K562 (cell line): Measurements from ENCODE around the gene IFT81. TPM values are rescaled to one million over a fixed set of nuclear protein-coding genes. Genes with fewer than 3 reads are reported as not detected.
A peak's percentile ranks its signal among the peaks of the same experiment; 100 is the strongest.

Experiments
- AFF4 ChIP-seq: sonication (generic); formaldehyde crosslinking; IDR thresholded peaks from 2 replicates; pipeline ENCODE4 v1.8.0; 2023; ENCODE audit warnings: mild to moderate bottlenecking, missing genetic modification reagents
- ARHGAP35 ChIP-seq: fragments of 450-650 bp; IDR thresholded peaks from 2 replicates; pipeline ENCODE4 v1.6.1; 2018; ENCODE audit not compliant: partially characterized antibody
- CBX1 ChIP-seq: sonication (generic); IDR thresholded peaks from 2 replicates; pipeline ENCODE4 v1.6.1; 2016; ENCODE audit warnings: antibody characterized with exemption, low read depth, mild to moderate bottlenecking
- ESRRB ChIP-seq: fragments of 250-450 bp; sonication (Bioruptor Pico); IDR thresholded peaks from 2 replicates; pipeline ENCODE4 v1.5.0; 2020; ENCODE audit warnings: mild to moderate bottlenecking, moderate library complexity, borderline replicate concordance
- EWSR1 ChIP-seq: fragments of 450-650 bp; IDR thresholded peaks from 2 replicates; pipeline ENCODE4 v1.6.1; 2018; ENCODE audit warnings: borderline replicate concordance, mild to moderate bottlenecking, low read depth, moderate library complexity; ENCODE audit not compliant: partially characterized antibody
- GATAD2A ChIP-seq: fragments of 450-650 bp; IDR thresholded peaks from 2 replicates; pipeline ENCODE4 v1.6.1; 2017
- IRF9 ChIP-seq: fragments of 450-650 bp; IDR thresholded peaks from 2 replicates; pipeline ENCODE4 v1.6.1; 2016; ENCODE audit warnings: missing biosample characterization, missing genetic modification characterization
- KHSRP ChIP-seq: fragments of 450-650 bp; IDR thresholded peaks from 2 replicates; pipeline ENCODE4 v1.6.1; 2017
- KLF6 ChIP-seq: fragments of 250-450 bp; sonication (Bioruptor Pico); IDR thresholded peaks from 2 replicates; pipeline ENCODE4 v1.4.0; 2020; ENCODE audit warnings: mild to moderate bottlenecking, moderate library complexity, borderline replicate concordance
- PHF20 ChIP-seq: fragments of 450-650 bp; IDR thresholded peaks from 2 replicates; pipeline ENCODE4 v1.6.1; 2018; ENCODE audit not compliant: partially characterized antibody
- PHF21A ChIP-seq: fragments of 450-650 bp; IDR thresholded peaks from 2 replicates; pipeline ENCODE4 v1.6.1; 2017; ENCODE audit warnings: low read depth, borderline replicate concordance
- SIN3B ChIP-seq: fragments of 450-650 bp; IDR thresholded peaks from 2 replicates; pipeline ENCODE4 v1.6.1; 2017; ENCODE audit warnings: low read depth, mild to moderate bottlenecking, moderate library complexity
- SLC30A9 ChIP-seq: fragments of 250-450 bp; sonication (Bioruptor Pico); IDR thresholded peaks from 2 replicates; pipeline ENCODE4 v1.8.0; 2022; ENCODE audit warnings: mild to moderate bottlenecking, moderate library complexity
- SRF ChIP-seq, 2 experiments: fragments of 250-450, 450-650 bp in 1 of 2; sonication (Bioruptor Pico) in 1 of 2; sonication (generic) in 1 of 2; formaldehyde crosslinking; IDR thresholded peaks; 2 replicates each; pipeline versions ENCODE4 v1.5.0 to v1.5.1; 2020 to 2022; ENCODE audit warnings: mild to moderate bottlenecking in 1 of 2, missing genetic modification reagents in 1 of 2
- TCF7L2 ChIP-seq: fragments of 150-350 bp; IDR thresholded peaks from 2 replicates; pipeline ENCODE4 v1.6.1; 2016; ENCODE audit warnings: low read depth, mild to moderate bottlenecking, low read length, moderate library complexity
- THRB ChIP-seq: fragments of 450-650 bp; formaldehyde crosslinking; conservative IDR thresholded peaks from 2 replicates; pipeline ENCODE4 v1.4.0; 2022; ENCODE audit warnings: mild to moderate bottlenecking, missing genetic modification characterization
- ZBTB5 ChIP-seq: fragments of 450-650 bp; IDR thresholded peaks from 2 replicates; pipeline ENCODE4 v1.6.1; 2017; ENCODE audit warnings: antibody characterized with exemption
- ZNF12 ChIP-seq: sonication (generic); formaldehyde crosslinking; IDR thresholded peaks from 2 replicates; pipeline ENCODE4 v1.4.0; 2020; ENCODE audit warnings: mild to moderate bottlenecking, missing genetic modification reagents
- ZNF3 ChIP-seq: fragments of 250-450 bp; sonication (Bioruptor Pico); IDR thresholded peaks from 2 replicates; pipeline ENCODE4 v1.5.0; 2021; ENCODE audit warnings: mild to moderate bottlenecking, moderate library complexity
- ZNF717 ChIP-seq: fragments of 250-450 bp; sonication (Bioruptor Pico); IDR thresholded peaks from 2 replicates; pipeline ENCODE4 v1.5.0; 2021
- ZNF77 ChIP-seq: fragments of 250-450 bp; sonication (Bioruptor Pico); IDR thresholded peaks from 2 replicates; pipeline ENCODE4 v1.5.0; 2020
- ZNF778 ChIP-seq: fragments of 450-650 bp; formaldehyde crosslinking; IDR thresholded peaks from 2 replicates; pipeline ENCODE4 v1.4.0; 2020; ENCODE audit warnings: mild to moderate bottlenecking, moderate library complexity
- ZSCAN32 ChIP-seq: fragments of 450-650 bp; formaldehyde crosslinking; IDR thresholded peaks from 2 replicates; pipeline ENCODE4 v1.4.0; 2020; ENCODE audit warnings: mild to moderate bottlenecking, moderate library complexity
- polyA plus RNA-seq, 8 experiments: library from polyadenylated mRNA; depleted of rRNA in 4 of 8; stranded (reverse) in 5 of 8; unstranded in 3 of 8; fragments of >200 nt; fragmentation: Nextera tagmentation in 2 of 8; fragmentation: Illumina TruSeq in 1 of 8; extraction: Ambion mirVana in 2 of 8; extraction: Trizol in 1 of 8; gene quantifications; 2 replicates each; pipeline versions ENCODE4 v1.2.1 to v1.2.3, GENCODE V29; 2011 to 2014; ENCODE audit warnings: inconsistent platforms in 1 of 8, missing spikeins in 1 of 8
- total RNA-seq, 7 experiments: library from RNA; depleted of rRNA in 6 of 7; stranded (reverse); fragments of >200 nt in 6 of 7; fragmentation: Illumina TruSeq in 2 of 7; extraction: Trizol in 2 of 7; gene quantifications; 2 replicates each; pipeline versions ENCODE4 v1.2.1 to v1.2.3, GENCODE V29; 2011 to 2021; ENCODE audit warnings: low replicate concordance in 1 of 7

Gene IFT81
- total and polyA plus RNA-seq, 9 of the 15 experiments (the other 6 are each of a cell fraction or from before 2014, with no cell fraction given), result 2.8 to 11.9 (median 7.9) TPM

- TF ChIP-seq ZBTB5 (no peak), ZNF717 (CRISPR knock-in tag) (no peak), CBX1 (no peak), ZSCAN32 (CRISPR knock-in tag) (no peak), THRB (CRISPR knock-in tag) (no peak), ARHGAP35 (no peak), PHF20 (no peak), TCF7L2 (no peak), ZNF12 (CRISPR knock-in tag) (no peak), SIN3B (no peak), GATAD2A (0 out of 2 replicates have a peak, but pooled peaks have one; percentile 60), IRF9 (tag) (no peak), KHSRP (no peak), SRF (CRISPR knock-in tag; IDR thresholded peaks at IDR 0.05) (no peak), ZNF3 (CRISPR knock-in tag) (no peak), ESRRB (CRISPR knock-in tag) (no peak), SLC30A9 (CRISPR knock-in tag) (no peak), KLF6 (CRISPR knock-in tag) (0 out of 2 replicates have a peak, but pooled peaks have one; percentile 25), EWSR1 (no peak), AFF4 (CRISPR knock-in tag) (no peak), ZNF778 (CRISPR knock-in tag) (no peak), ZNF77 (no peak), PHF21A (no peak)
Measured at GRCh38 chr12:110100315-110100970, 23.7 kb upstream of the IFT81 start (continued).
